Subcutaneous abdominal adipose tissue (tissue), 5 donors: ENCODE data around the gene APC2.
"Not testable (repeated sequence)": the region's sequence is repeated elsewhere in the genome, so short reads cannot be mapped to it uniquely, and the experiment has no call there.

ENCODE experiments used
- H3K27ac ChIP-seq: one replicate; pipeline ENCODE4 v1.7.0; 2013; ENCODE audit warnings: low read depth, mild to moderate bottlenecking, inconsistent platforms, low read length, moderate library complexity
- H3K27me3 ChIP-seq, 5 donors: one replicate each; pipeline ENCODE4 v1.7.0; 2013; ENCODE audit warnings: low read length in 5 of 5, inconsistent platforms in 1 of 5; ENCODE audit not compliant: control insufficient read depth in 5 of 5, insufficient read depth in 4 of 5
- H3K36me3 ChIP-seq, 5 donors: one replicate each; pipeline ENCODE4 v1.7.0; 2013; ENCODE audit warnings: low read length in 5 of 5; ENCODE audit not compliant: control insufficient read depth in 5 of 5, insufficient read depth in 5 of 5
- H3K4me1 ChIP-seq, 5 donors: one replicate each; pipeline ENCODE4 v1.7.0; 2013; ENCODE audit warnings: low read length in 5 of 5, mild to moderate bottlenecking in 3 of 5, moderate library complexity in 1 of 5; ENCODE audit not compliant: control insufficient read depth in 5 of 5, insufficient read depth in 5 of 5
- H3K4me3 ChIP-seq, 5 donors: one replicate each; pipeline ENCODE4 v1.7.0; 2013; ENCODE audit warnings: low read length in 5 of 5, low read depth in 1 of 5
- H3K9ac ChIP-seq, 5 donors: one replicate each; pipeline ENCODE4 v1.7.0; 2013; ENCODE audit warnings: low read length in 5 of 5, mild to moderate bottlenecking in 4 of 5, moderate library complexity in 3 of 5
- H3K9me3 ChIP-seq, 5 donors: one replicate each; pipeline ENCODE4 v1.7.0; 2013; ENCODE audit warnings: low read length in 5 of 5; ENCODE audit not compliant: control insufficient read depth in 5 of 5
- donor health status: healthy.
- donor health status: healthy.
- donor health status: healthy.
- donor health status: healthy.
- donor health status: healthy.

Gene APC2

GRCh38 chr19:1416014-1416841 lies 33.7 kb upstream of the APC2 start:
- Histone ChIP-seq H3K9me3 (no peaks in the 10 kb centered on the region), H3K27me3 (no peaks in the 10 kb centered on the region), H3K4me1 (peaks cover 12 to 66% (median 60%) of the 10 kb centered on the region in 5 donors), H3K36me3 (peaks cover 0 to 50% (median 43%) of the 10 kb centered on the region in 5 donors), H3K27ac (peak overlapping the region; percentile 85), H3K4me3 (peak overlapping the region in 3 of 5 donors; percentile 17 to 56 (median 18)), H3K9ac (peak overlapping the region; percentile 35 to 84 (median 68))

GRCh38 chr19:1417145-1417544 lies 32.8 kb upstream of the APC2 start:
- H3K27me3 ChIP-seq, result no peaks in the 10 kb centered on the region
- H3K36me3 ChIP-seq, result peaks cover 0 to 57% (median 52%) of the 10 kb centered on the region in 5 donors
- no peaks in the 10 kb centered on the region for H3K9me3 ChIP-seq
- H3K4me3 ChIP-seq, result peak overlapping the region in 1 of 5 donors; percentile 29
- H3K9ac ChIP-seq, result peak overlapping the region in 3 of 5 donors; percentile 17 to 68 (median 66)
- H3K27ac ChIP-seq, result peak overlapping the region; percentile 85
- H3K4me1 ChIP-seq, result peaks cover 9 to 57% (median 51%) of the 10 kb centered on the region in 5 donors

GRCh38 chr19:1417681-1418495 lies 32.0 kb upstream of the APC2 start:
- Histone ChIP-seq H3K36me3 (peaks cover 0 to 60% (median 57%) of the 10 kb centered on the region in 5 donors), H3K9ac (peak overlapping the region in 1 of 5 donors; percentile 66), H3K4me1 (peaks cover 9 to 49% (median 44%) of the 10 kb centered on the region in 5 donors), H3K4me3 (peak overlapping the region in 1 of 5 donors; percentile 29), H3K27ac (no peak overlapping the region), H3K9me3 (no peaks in the 10 kb centered on the region), H3K27me3 (no peaks in the 10 kb centered on the region)

DNA sequence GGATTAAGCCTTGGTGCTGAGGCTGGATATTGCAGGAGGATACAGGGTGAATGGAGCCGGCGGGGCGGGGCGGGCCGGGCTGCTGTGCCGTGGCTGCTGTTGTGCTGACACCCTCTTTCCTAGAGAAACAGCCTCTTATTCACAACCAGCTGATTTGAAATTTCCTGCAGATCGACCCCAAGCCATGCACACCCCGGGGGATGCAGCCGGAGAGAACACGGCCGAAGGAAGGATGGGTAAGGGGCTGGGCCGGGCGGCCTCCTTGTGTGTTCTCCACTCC lies 31.5 kb upstream of the APC2 start:
- Histone ChIP-seq H3K9me3 (no peaks in the 10 kb centered on the region), H3K4me1 (peaks cover 9 to 44% (median 38%) of the 10 kb centered on the region in 5 donors), H3K27ac (no peak overlapping the region), H3K9ac (no peak overlapping the region), H3K36me3 (peaks cover 0 to 63% (median 57%) of the 10 kb centered on the region in 5 donors), H3K4me3 (no peak overlapping the region), H3K27me3 (no peaks in the 10 kb centered on the region)

GRCh38 chr19:1418951-1419738 lies 30.8 kb upstream of the APC2 start:
- Histone ChIP-seq H3K27ac (no peak overlapping the region), H3K27me3 (no peaks in the 10 kb centered on the region), H3K4me1 (peaks cover 9 to 37% (median 34%) of the 10 kb centered on the region in 5 donors), H3K9ac (peak overlapping the region in 1 of 5 donors; percentile 17), H3K36me3 (peaks cover 0 to 69% (median 63%) of the 10 kb centered on the region in 5 donors), H3K4me3 (no peak overlapping the region), H3K9me3 (no peaks in the 10 kb centered on the region)

GRCh38 chr19:1420085-1420484 lies 29.8 kb upstream of the APC2 start:
- H3K27me3 ChIP-seq, H3K9ac ChIP-seq, H3K4me3 ChIP-seq, H3K27ac ChIP-seq, H3K9me3 ChIP-seq: not testable (repeated sequence)
- Histone ChIP-seq H3K4me1 (peaks cover 9 to 32% (median 30%) of the 10 kb centered on the region in 5 donors), H3K36me3 (peaks cover 0 to 76% (median 72%) of the 10 kb centered on the region in 5 donors)

GRCh38 chr19:1420590-1420989 lies 29.3 kb upstream of the APC2 start:
- Histone ChIP-seq H3K9ac (no peak overlapping the region), H3K4me3 (no peak overlapping the region), H3K9me3 (no peaks in the 10 kb centered on the region), H3K36me3 (peaks cover 0 to 81% (median 77%) of the 10 kb centered on the region in 5 donors), H3K4me1 (peaks cover 7 to 28% (median 25%) of the 10 kb centered on the region in 5 donors), H3K27me3 (no peaks in the 10 kb centered on the region), H3K27ac (no peak overlapping the region)

GRCh38 chr19:1421218-1421957 lies 28.5 kb upstream of the APC2 start:
- Histone ChIP-seq H3K36me3 (peaks cover 0 to 89% (median 84%) of the 10 kb centered on the region in 5 donors), H3K27ac (no peak overlapping the region), H3K4me1 (peaks cover 0 to 20% (median 17%) of the 10 kb centered on the region in 5 donors), H3K4me3 (no peak overlapping the region), H3K27me3 (no peaks in the 10 kb centered on the region), H3K9ac (no peak overlapping the region), H3K9me3 (no peaks in the 10 kb centered on the region)

DNA sequence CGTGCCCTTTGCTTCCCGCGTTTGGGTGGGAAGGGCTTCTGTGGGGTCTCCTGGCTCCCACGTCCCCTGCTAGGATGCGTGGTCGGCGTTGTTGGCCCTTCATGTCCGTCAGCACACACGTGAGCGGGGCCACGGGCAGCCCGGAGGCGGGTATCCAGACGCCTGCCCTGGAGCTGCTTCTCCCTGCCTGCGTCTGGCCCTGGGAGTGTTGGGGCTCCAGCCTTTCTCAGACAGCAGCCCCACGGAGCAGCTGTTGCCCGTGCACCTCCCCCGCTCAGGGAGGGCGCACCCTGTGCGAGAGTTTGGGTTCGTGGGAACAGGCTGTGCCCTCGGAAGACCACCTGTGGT lies 28.0 kb upstream of the APC2 start:
- H3K9me3 ChIP-seq, result no peaks in the 10 kb centered on the region
- H3K27ac ChIP-seq, result no peak overlapping the region
- peaks cover 0 to 92% (median 90%) of the 10 kb centered on the region in 5 donors for H3K36me3 ChIP-seq
- no peak overlapping the region for H3K9ac ChIP-seq
- H3K4me1 ChIP-seq, result peaks cover 0 to 14% (median 12%) of the 10 kb centered on the region in 5 donors
- H3K27me3 ChIP-seq, result no peaks in the 10 kb centered on the region
- no peak overlapping the region for H3K4me3 ChIP-seq
